ENCODE results near the gene PPM1E. TPM values are rescaled to one million over a fixed set of nuclear protein-coding genes. Genes with fewer than 3 reads are reported as not detected.
A peak's percentile ranks its signal among the peaks of the same experiment; 100 is the strongest.

Gene PPM1E
- polyA plus RNA-seq, 2 of the 4 experiments (the other 2 are of a cell fraction) = 0.05 to 0.25 TPM

- TF ChIP-seq REST (IDR thresholded peaks at IDR 0.05) (no peak), CHD4 (IDR thresholded peaks at IDR 0.05; ENCODE audit: borderline replicate concordance) (no peak), E2F6 (IDR thresholded peaks at IDR 0.05; ENCODE audit: borderline replicate concordance, low read depth) (no peak), CEBPB (IDR thresholded peaks at IDR 0.05) (no peak), TP53 (CRISPR knock-in tag; IDR thresholded peaks at IDR 0.05) (no peak), ESRRA (IDR thresholded peaks at IDR 0.05; ENCODE audit: borderline replicate concordance, low read length) (no peak), EHMT2 (IDR thresholded peaks at IDR 0.05; ENCODE audit: low read depth) (no peak)
Observed at GRCh38 chr17:58913552-58913951, 157.9 kb downstream of the PPM1E start (continued).

GRCh38 chr17:58913971-58914769, 158.5 kb downstream of the PPM1E start:
- DNase-seq (ENCODE audit: low read depth in 1 of 2, low spot score in 1 of 2) (peak in 1 of 2 experiments; percentile 34), ATAC-seq (peak in 1 of 2 experiments; percentile 81; a peak in 3 of 6 replicates), FAIRE-seq (peak; percentile 74)
- TF ChIP-seq EP300 (IDR thresholded peaks at IDR 0.05) = peak in 1 of 2 experiments; percentile 46; a peak in 1 of 5 replicates
- no peak for TF ChIP-seq ZC3H11A (IDR thresholded peaks at IDR 0.05)
- no peak for TF ChIP-seq HOXB13 (CRISPR knock-in tag; IDR thresholded peaks at IDR 0.05; ENCODE audit: low read depth)
- peak; percentile 77 to 100 for TF ChIP-seq CEBPB (IDR thresholded peaks at IDR 0.05)
- peak; percentile 49; the same call in 1 of the 3 replicates for TF ChIP-seq BCL3 (IDR thresholded peaks at IDR 0.05)
- TF ChIP-seq HOXB5 (CRISPR knock-in tag; IDR thresholded peaks at IDR 0.05) = no peak
- no peak for TF ChIP-seq SREBF2 (IDR thresholded peaks at IDR 0.05)
- peak; percentile 83; the same call in 1 of the 2 replicates for TF ChIP-seq ZSCAN20 (CRISPR knock-in tag; IDR thresholded peaks at IDR 0.05)
- TF ChIP-seq HES2 (IDR thresholded peaks at IDR 0.05) = peak; percentile 100
- no peak for TF ChIP-seq CBX8 (IDR thresholded peaks at IDR 0.05)
- TF ChIP-seq JUN (IDR thresholded peaks at IDR 0.05) = peak in 1 of 2 experiments; percentile 45; a peak in 1 of 5 replicates
- peak overlapping the region; percentile 40; the same call in 2 of the 3 replicates for H3K4me2 ChIP-seq
- H3K4me1 ChIP-seq = peaks cover 12% of the 10 kb centered on the region; the same call in 2 of the 3 replicates
- H3K27ac ChIP-seq = peak overlapping the region; percentile 69 to 70; a peak in 5 of 6 replicates
- H3K9me3 ChIP-seq = peaks cover 44% of the 10 kb centered on the region
- ChIA-PET POLR2A (interaction anchor here (1.0 kb wide), 1 partner anchor 282 kb away, joined by 3 read pairs; no protein-coding TSS in a partner anchor), CTCF (interaction anchor here (0.6 to 1.2 kb wide), 3 partner anchors 14 to 468 kb away, joined by 3 to 5 read pairs (median 3); no protein-coding TSS in a partner anchor)
- 13% methylated on average over 2 of the region's 2 CpGs for WGBS (ENCODE audit: missing lambda C conversion rate)
- no peak overlapping the region for H3K4me3 ChIP-seq

GRCh38 chr17:58917228-58917627, 161.6 kb downstream of the PPM1E start:
- WGBS (ENCODE audit: missing lambda C conversion rate) = 26% methylated on average over 1 of the region's 1 CpG
- DNase-seq (ENCODE audit: low read depth in 1 of 2, low spot score in 1 of 2) = no peak
- CTCF ChIA-PET = interaction anchor here (0.7 kb wide), 1 partner anchor 862 kb away, joined by 5 read pairs; no protein-coding TSS in a partner anchor
- Histone ChIP-seq H3K4me3 (no peak overlapping the region), H3K4me2 (no peak overlapping the region), H3K27ac (no peak overlapping the region), H3K9me3 (peaks cover 14% of the 10 kb centered on the region), H3K4me1 (peaks cover 12% of the 10 kb centered on the region; the same call in 2 of the 3 replicates)
- POLR2A ChIA-PET = no interaction called here
- TF ChIP-seq FOXS1 (CRISPR knock-in tag; IDR thresholded peaks at IDR 0.05) = no peak
- TF ChIP-seq RFX5 (IDR thresholded peaks at IDR 0.05) = no peak
- TF ChIP-seq PHF8 (IDR thresholded peaks at IDR 0.05; ENCODE audit: borderline replicate concordance, low read depth) = no peak
- no peak for TF ChIP-seq RCOR1 (IDR thresholded peaks at IDR 0.05; ENCODE audit: low read depth, low read length)
- TF ChIP-seq FOSB (CRISPR knock-in tag; IDR thresholded peaks at IDR 0.05) = no peak
- TF ChIP-seq PBX3 (IDR thresholded peaks at IDR 0.05) = no peak
- no peak for TF ChIP-seq REST (IDR thresholded peaks at IDR 0.05)
- FAIRE-seq = no peak
- no peak for ATAC-seq

Data from A549 (cell line).